Activated T-helper 1 cell treated with Interleukin-2 at 50 U/mL for 16 hours (primary cell): ENCODE results near the gene WRAP73.
A peak's percentile ranks its signal among the peaks of the same experiment; 100 is the strongest.

ENCODE experiments used
- DNase-seq: peaks from one replicate; pipeline ENCODE4 v3.0.0-alpha.2; 2020; ENCODE audit warnings: low read depth

The WRAP73 gene, protein sequence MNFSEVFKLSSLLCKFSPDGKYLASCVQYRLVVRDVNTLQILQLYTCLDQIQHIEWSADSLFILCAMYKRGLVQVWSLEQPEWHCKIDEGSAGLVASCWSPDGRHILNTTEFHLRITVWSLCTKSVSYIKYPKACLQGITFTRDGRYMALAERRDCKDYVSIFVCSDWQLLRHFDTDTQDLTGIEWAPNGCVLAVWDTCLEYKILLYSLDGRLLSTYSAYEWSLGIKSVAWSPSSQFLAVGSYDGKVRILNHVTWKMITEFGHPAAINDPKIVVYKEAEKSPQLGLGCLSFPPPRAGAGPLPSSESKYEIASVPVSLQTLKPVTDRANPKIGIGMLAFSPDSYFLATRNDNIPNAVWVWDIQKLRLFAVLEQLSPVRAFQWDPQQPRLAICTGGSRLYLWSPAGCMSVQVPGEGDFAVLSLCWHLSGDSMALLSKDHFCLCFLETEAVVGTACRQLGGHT

DNA sequence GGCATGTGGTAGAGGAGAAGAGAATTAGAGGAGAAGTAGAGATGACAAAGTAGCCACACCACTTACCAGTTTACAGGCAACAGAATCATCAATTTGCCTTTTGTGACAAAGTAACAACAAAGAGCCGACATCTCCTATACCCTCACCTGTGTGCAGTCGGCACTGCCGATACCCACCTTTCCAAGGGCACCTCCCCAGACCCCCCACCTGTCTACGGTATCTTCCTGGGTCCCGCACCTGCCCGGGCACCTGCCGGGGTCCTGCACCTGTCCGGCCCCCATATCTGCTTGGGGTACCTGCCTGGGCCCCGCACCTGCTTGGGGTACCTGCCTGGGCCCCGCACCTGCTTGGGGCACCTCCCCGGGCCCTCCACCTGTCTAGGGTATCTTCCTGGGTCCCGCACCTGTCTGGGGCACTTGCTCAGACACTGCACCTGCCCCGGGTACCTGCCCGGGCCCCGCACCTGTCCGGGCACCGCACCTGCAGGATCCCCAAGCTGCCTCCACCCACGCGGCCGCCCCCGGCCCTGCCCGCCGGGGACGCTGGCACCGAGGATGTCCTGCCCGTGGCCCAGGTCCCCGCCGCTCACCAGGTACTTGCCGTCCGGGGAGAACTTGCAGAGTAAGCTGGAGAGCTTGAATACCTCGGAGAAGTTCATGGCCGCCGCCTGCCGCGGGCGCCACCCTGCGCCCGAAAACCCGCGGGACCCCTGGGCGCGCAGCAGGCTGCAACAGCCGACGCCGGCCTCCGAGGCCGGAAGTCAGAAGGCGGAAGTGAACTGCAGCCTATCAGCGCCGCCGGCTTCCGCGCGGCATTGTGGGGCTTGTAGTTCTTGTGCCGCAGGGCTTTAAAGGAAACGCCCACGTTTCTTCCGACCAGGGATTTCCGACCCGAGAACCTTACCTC, at the start of gene WRAP73:
Gene WRAP73 (minus strand): TSS at position 762 of the 906 bp plus-strand sequence. CDS start 104 bp downstream, at position 658.
- DNase-seq = peak; percentile 81

DNA sequence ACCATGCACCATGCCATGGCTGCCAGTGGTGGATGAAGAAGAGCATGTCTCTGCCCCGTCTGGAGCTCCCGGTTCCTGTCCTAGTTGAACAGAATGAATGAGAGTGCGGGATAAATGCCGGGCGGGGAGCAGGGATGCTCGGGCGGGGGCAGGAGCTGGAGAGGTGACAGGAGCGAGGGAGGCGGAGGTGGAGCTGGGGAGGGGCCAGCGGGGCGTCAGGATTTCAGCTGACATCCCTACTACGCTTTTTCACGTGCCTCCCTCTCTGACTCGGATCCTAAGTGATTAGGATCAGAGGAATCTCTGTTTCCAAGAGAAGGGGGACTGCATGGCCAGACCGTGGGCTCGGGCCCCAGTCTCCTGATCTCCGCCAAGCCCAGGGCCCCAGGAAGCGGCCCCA, 49.7 kb upstream of the WRAP73 start:
- DNase-seq = no peak

DNA sequence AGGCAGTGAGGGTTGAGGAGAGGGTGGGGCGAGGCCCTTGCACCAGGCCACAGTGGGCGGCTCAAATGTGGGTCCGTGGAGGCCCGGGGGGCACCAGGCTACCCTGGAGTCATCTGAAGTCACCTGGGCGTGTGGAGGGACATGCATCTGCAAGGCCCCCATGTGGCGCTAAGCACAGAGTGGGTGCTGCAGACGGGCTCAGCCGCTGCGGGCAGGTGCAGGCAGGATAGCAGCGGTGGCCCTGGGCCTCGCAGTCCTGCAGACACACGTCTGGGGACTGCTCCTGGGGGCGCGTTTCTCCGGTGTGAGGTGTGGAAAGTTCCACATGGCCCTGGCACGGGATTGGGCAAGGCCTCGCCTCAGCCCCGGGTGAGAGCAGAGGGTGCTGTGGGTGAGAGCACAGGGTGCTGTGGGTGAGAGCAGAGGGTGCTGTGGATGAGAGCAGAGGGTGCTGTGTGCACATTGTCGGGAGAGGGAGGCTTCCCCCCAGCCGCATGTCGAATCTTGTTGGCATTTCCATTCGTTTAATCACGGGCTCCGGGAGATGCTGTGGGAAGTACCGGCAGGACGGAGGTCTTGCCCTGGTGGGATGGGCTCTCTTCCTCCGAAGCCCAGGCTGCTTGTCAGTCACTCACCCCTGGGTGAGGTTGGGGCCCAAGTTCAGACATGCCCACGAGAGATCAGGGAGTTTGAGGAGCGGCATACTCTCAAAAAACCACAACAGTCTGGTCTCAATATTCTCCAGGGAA, 48.9 kb upstream of the WRAP73 start:
- DNase-seq = no peak

DNA sequence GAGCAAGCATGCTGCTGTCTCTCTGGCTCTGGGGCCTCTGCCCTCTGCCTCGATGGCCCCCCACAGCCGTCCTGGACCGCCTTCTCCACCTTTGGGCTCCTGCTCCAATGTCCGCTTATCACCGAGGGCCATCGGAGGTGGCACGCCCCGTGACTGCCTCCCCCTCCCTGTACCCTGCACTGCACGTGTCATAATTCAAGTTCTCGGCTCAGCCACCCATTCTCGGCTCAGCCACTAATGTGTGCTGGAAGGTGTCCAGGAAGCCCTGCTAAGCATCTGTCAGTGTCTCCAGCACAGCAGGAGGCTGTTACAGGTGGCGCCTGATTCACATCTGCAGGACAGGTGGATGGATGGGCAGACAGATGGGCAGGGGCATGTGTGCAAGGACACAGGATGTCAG, 47.9 kb upstream of the WRAP73 start:
- DNase-seq = no peak

DNA sequence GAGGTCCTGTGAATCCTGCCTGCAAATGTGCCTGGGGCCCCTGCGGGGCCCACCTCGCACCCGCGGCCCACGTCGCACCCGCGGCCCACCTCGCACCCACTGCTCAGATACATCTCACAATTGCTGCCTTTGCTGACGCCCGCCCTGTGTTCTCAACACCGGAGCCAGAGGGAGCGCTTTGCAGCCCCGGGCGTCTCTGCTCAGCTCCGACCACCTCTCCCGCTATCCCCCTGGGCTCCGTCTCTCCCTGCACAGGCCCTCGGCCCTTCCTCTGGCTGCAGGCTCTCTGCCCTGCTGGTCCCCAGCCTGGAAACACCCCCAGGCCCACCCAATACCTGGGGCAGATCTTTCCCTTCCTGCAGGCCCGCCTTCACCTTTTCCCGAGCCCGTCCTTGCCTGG, 47.2 kb upstream of the WRAP73 start:
- no peak for DNase-seq

DNA sequence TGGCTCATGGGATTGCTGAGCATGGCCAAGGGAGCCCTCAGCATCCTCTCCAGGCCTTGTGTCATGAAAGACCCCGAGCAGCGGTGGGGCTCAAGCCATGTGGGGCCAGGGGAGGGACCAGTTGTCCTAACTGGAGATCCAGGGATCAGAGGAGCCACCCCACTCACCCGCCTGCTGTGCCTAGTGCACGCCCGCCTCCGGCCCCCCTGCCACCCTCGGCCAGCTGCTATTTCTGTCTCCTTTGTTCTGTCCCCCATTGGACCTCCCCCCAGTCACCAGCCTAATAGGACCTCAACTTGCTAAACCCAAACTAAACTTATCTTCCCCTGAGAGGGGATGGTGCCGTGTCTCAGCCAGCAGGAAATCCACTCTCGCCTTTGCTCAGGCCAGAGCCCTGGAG, 46.8 kb upstream of the WRAP73 start:
- DNase-seq = no peak

DNA sequence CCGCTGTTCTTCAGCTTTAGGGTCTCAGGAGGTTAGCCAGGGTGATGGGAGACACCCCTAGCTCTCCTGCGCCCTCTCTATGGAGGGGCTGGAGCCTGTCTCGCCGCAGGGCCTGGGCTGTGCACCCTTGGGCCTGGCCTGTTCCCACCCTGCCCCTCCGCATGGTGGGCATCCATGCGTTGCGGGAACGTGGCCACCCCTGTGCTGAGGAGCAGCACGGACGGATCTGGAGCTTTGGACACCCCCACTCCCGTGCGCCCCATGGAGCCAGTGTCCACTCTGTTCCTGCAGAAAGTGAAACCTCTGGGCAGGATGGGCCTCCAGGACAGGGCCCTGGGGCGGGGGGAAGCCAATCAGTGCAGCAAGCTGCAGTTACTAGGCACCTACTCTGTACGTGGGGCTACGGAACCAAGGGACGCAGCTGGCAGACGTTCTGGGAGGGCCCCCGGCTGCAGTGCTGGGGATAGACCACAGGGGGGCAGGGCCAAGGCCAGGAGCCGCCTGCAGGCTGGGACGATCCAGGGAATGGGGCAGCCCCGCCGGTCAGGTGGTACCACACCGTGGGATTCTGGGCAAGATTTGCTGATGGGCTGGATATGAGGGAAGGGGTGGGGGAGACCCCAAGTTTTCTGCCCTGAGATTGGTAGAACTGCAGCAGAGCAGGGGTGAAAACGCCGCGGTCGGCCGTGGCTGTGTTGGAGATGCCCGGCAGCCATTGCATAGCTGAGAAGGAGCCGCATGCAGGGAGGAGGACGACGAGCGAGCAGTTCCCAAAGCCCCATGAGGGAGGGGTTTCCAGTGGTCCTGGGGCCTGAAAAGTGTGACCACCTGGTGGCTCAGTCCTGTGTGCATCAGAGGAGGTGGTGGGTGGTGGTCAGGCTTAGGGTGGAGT, 45.7 kb upstream of the WRAP73 start:
- no peak for DNase-seq

DNA sequence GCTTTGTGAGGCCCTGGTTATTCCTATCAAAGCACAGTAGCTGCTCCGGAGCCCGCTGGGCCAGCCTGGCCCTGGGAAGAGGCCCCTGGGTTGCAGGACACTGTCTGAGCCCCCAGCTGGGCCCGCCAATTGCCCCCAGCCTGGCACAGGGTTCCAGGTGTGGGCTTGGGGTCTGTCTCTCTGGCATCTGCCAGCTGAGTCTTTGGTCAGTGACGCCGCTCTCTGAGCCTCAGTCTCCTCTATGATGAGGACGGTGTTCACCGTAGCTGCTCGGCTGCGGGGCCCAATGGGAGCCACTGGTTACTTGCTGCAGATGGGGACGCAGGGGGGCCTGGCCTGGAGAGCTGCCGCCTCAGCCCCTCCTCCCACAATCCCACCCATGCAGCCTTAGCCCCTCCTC, 43.4 kb upstream of the WRAP73 start:
- DNase-seq = no peak

DNA sequence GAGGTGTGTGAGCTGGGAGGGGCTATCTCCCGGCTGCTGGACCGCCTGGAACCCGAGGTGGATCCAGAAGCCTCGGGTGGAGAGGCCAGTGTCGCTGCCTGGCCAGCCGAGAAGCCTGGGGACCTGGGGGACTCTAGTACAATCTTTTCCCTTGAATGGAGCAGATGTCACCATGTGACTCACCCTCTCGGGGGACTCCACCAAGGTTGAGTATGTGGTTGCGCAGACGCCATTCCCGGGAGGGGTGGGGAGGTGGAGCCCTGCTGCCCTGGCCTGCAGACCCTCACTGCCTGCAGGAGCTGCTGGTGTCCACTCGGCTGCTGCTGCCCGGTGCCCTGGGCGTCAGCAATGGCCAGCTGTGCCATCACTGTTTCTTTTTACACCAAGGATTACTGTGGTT, 42.7 kb upstream of the WRAP73 start:
- no peak for DNase-seq

DNA sequence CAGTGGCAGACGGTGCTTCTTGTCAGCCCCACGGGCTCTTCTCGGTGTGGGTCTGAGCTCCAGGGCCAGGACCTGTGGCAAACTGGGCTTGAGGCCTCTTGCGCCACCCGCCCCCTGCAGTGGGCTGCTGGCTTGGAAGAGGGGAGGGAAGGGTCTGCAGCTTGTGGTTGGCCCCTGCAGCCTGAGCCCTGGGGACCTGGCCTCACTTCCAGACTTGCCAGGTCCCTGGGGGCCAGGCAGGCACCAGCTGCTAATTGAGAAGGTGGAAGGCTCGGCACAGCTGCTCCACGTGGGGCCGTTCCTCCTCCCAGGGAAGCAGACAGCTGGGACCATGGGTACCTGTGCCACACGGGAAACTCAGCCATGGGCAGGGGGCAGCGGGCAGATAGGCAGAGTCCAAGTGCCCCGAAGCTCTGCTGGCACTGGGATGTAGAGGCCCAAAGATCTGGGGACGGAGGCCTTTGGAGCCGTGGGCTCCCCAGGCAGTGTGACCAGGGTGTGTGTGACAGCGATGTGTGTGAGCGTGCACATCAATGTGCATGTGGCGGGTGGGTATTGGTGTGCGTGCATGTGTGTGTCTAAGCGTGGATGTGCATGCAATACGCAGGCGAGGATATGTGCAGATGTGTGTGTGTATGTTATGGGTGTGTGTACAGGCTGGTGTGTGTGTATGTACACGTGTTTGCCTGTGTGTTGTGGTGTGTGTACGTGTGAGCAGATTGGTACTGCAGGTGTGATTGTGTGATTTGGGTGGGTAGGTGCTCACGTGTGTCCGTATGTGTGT, 41.7 kb upstream of the WRAP73 start:
- no peak for DNase-seq

DNA sequence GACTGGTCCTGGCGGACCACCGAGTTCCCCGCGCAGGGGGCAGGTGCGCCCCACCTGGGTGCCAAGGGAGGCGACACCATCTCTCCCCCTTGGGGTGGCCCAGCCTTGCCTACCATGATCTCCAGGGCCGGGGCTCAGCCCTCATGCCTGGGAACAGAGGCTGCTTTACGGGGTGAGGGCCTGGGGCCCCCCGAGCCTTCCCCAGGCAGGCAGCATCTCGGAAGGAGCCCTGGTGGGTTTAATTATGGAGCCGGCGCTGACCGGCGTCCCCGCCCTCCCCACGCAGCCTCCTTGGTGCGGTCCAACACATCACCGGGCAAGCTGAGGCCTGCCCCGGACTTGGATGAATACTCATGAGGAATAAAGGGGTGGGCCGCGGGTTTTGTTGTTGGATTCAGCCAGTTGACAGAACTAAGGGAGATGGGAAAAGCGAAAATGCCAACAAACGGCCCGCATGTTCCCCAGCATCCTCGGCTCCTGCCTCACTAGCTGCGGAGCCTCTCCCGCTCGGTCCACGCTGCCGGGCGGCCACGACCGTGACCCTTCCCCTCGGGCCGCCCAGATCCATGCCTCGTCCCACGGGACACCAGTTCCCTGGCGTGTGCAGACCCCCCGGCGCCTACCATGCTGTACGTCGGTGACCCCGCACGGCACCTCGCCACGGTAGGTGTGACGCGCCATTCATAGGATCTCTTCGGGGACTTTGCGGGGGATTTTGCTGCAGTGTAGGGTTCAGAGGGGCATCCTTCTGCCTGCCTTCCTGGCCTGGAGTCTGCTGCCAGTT, 40.6 kb upstream of the WRAP73 start:
- no peak for DNase-seq

DNA sequence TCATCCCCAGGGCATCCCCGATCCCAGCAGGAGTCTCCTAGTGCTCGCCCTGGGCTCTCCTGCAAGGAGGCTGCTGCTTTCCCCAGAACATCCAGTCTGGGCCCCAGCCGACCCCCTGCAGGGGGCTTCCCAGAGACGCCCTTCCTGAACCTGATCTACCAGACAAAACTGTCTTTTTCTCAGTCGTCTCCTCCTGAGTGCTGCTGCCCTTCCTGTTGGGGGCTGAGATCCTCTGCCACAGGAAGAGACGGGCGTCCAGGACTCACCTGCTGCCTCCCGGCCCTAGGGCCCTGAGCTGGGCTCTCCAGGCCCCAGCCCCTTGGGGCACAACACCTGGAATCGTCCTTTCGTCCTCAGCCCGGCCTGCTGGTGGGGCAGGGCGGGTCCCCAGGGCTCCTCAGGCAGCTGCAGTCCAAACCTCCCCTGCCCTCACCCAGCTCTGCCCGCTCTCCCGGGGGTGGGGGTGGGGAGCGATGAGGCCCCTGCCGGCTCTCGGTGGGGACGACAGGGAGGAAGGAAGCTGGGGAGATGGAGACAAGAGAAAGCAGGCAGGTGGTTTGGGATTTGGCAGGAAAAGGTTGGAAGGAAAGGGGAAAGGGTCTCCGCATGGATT, 39.3 kb upstream of the WRAP73 start:
- DNase-seq = no peak

DNA sequence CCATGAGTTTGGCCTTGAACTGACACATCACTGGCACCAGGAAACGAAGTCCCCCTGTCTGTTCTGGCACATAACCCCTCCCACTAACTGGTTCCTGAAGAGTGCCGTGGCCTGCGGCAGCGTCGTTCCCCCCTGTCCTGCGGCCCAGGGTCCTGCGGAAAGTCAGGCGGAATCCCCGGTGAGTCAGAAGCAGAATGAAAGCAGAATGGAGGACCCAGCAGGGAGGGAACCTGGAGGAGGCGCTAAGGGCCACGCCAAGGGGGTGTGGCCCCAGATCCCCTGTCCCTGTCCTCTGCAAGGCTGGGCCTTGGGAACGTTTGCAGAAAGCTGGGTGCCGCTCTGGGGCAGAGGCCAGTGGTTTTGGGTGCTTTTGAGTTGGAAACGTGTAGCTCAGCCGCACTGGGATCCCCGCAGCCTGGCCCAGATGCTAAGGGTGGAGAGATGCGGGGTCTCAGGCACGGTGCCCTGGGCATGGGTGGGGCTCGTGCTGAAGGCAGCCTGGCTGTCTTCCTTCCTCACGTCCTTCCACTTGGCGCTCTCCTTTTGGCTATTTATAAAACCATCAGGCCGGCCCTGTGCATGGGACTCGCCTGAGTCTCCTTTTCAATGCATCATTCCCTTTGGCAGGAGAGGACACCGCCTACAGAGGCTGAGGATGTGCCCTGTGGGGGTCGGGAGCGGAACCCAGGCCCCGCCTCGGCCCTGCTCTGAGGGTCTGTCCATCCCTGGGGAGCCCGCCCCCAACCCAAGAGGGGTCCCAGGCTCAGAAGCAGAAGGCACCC, 38.6 kb upstream of the WRAP73 start:
- no peak for DNase-seq

DNA sequence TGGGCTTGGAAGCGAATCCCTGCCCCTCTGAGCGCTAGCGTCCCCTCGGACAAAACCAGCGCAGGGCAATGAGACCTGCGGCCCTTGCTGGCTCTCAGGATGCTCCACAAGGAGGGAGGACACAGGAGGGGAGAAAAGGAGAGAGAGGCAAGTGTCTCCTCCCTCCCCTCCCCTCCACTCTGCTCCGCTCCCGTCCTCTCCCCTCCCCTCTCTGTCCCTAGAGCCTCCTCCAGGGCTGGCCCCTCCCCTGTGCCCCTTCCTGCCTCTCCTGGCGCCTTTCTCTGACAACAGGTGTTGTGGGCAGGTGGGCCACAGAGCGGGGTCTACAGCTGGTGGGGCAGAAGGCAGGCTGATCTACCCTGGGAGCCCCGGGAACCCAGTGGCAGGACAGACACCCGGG, 37.6 kb upstream of the WRAP73 start:
- DNase-seq = no peak

DNA sequence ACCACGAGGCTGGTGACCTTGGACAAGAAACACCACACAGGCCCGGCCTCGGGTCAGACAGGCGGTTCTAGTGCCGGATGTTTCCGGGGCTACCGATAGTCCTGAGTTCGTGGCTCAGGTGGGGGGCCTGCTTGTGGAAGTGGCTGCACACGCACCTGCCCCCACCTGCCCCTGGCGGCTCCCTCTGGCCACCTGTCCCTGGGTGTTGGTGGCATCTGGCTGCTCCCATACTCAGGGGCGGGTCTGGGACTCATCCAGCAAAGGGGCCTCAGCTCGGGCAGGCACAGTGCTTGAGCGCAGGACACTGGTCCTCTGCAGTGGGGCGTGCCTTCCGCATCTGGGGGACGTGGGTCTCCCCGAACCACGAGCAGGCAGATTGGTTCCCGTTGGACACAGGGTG, 36.0 kb upstream of the WRAP73 start:
- DNase-seq = no peak

DNA sequence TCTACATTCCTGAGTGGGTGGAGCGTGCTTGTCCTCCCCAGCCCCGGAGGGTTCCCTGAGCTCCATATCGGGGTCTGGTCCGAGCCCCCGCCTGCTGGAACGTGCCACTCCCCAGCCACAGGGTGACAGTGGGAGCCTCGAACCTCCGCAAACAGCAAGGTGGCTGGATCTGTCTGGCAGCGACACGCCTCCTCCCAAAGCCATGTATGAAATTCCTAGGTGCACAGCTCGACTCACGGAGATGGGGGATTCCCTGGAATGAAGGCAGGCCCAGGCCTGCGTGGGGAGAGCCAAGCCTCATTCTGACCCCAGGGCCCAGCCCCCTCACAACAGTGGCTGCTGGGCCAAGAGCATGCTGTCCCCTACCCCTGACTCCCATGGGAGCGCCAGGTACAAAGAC, 35.3 kb upstream of the WRAP73 start:
- no peak for DNase-seq

DNA sequence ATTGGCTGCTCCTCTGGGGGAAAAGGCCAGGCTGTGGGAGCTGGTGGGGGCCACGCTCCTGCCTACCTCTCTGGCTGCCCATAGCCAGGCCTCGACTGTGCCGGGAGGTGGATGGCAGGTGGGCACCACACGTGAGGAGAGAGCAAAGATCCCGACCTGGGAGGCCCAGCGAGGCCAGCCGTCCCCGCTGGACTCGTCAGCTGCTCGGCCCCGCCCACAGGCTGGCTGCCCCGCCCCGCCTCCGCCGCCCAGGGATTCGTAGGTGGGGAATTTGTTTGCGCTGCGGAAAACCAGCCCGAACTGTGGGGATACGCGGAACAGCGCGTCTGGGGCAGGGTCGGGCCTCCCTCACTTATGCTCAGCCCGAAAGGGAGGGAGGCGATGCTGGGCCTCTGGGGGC, 34.1 kb upstream of the WRAP73 start:
- no peak for DNase-seq

DNA sequence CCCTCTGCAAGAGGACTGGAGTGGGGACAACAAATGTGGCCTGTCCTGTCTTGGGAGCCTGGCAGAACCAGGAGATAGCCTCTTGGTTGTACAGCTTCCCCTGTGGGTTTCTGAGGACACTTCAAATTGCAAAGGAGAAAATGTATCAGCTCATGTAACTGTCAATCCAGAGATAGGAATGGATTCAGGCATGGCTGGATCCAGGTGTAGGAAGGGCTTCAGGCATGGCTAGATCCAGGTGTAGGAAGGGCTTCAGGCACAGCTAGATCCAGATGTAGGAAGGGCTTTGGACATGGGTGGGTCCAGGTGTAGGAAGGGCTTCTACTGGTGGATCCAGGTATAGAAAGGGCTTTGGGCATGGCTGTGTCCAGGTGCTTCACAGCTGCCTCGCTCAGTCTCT, 33.3 kb upstream of the WRAP73 start:
- no peak for DNase-seq
